GM18517 (cell line): ENCODE data around the gene TMEM26.

ENCODE experiments used
- ATAC-seq: cut with Tn5 transposase; IDR thresholded peaks from one replicate; pipeline ENCODE4 v1.9.1; 2021; ENCODE audit warnings: mild to moderate bottlenecking, moderate library complexity; ENCODE audit not compliant: unreplicated experiment

The TMEM26 gene

GRCh38 chr10:61452655-61453641 is at the start of gene TMEM26:
Gene TMEM26, minus strand, starts transcription at chr10:61453381. Its CDS starts 300 bp downstream, at chr10:61453081.
- ATAC-seq = no peak

GRCh38 chr10:61500460-61500859 is 47.3 kb upstream of the TMEM26 start:
- no peak for ATAC-seq

GRCh38 chr10:61492364-61492995 is 39.3 kb upstream of the TMEM26 start:
- no peak for ATAC-seq

GRCh38 chr10:61487506-61487905 is 34.3 kb upstream of the TMEM26 start:
- ATAC-seq = no peak

GRCh38 chr10:61486738-61487396 is 33.7 kb upstream of the TMEM26 start:
- ATAC-seq = no peak

- no peak for ATAC-seq
Measured at GRCh38 chr10:61486251-61486650, 33.1 kb upstream of the TMEM26 start.

GRCh38 chr10:61481597-61481996 is 28.4 kb upstream of the TMEM26 start:
- ATAC-seq = no peak

GRCh38 chr10:61480208-61480607 is 27.0 kb upstream of the TMEM26 start:
- no peak for ATAC-seq

GRCh38 chr10:61478621-61479312 is 25.6 kb upstream of the TMEM26 start:
- no peak for ATAC-seq

- ATAC-seq = no peak
Measured at GRCh38 chr10:61477451-61477850, 24.3 kb upstream of the TMEM26 start.

GRCh38 chr10:61476529-61476928 is 23.3 kb upstream of the TMEM26 start:
- no peak for ATAC-seq

GRCh38 chr10:61475449-61475873 is 22.3 kb upstream of the TMEM26 start:
- ATAC-seq = no peak

GRCh38 chr10:61472090-61472674 is 19.0 kb upstream of the TMEM26 start:
- ATAC-seq = no peak

GRCh38 chr10:61471491-61471890 is 18.3 kb upstream of the TMEM26 start:
- ATAC-seq = no peak

- ATAC-seq = no peak
Measured at GRCh38 chr10:61470740-61471139, 17.6 kb upstream of the TMEM26 start.

GRCh38 chr10:61465901-61466632 is 12.9 kb upstream of the TMEM26 start:
- no peak for ATAC-seq

GRCh38 chr10:61465171-61465496 is 12.0 kb upstream of the TMEM26 start:
- no peak for ATAC-seq

- ATAC-seq = no peak
Measured at GRCh38 chr10:61464461-61465170, 11.4 kb upstream of the TMEM26 start.
